AG10803 (cell line): ENCODE results near the gene MBNL1.

Experiments
- DNase-seq: peaks from one replicate; pipeline ENCODE4 v3.0.0; 2010; ENCODE audit warnings: low read depth
- H3K4me3 ChIP-seq: 2 replicates; pipeline ENCODE4 v1.5.1; 2011; ENCODE audit warnings: mild to moderate bottlenecking, low read length, control low read depth
- CTCF ChIP-seq: conservative IDR thresholded peaks from 2 replicates; pipeline ENCODE4 v1.5.1; 2011; ENCODE audit warnings: mild to moderate bottlenecking, low read length, control low read depth, inconsistent platforms

The MBNL1 gene

GRCh38 chr3:152505926-152506325, 237.2 kb downstream of the MBNL1 start:
- TF ChIP-seq CTCF = no peak
- DNase-seq = no peak
- no peak overlapping the region for H3K4me3 ChIP-seq

DNA sequence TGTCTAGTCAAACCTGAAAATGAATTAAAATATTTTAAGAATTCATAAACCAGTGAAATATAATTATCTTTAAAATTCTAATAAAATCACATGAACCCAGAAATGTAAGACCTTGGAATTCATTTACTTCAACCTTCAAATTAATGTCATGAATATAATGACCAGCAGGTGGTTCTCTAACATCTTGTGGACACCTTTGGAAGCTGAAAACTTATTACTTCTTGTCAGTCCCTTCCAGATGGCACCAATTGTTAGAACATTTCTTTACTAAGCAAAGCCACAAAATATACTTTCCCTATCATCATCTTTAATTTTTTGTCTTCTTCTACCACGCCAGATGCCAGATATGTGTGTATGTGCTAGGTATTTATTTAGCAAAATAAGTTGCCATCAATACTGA, 240.0 kb downstream of the MBNL1 start:
- no peak overlapping the region for H3K4me3 ChIP-seq
- DNase-seq = no peak
- TF ChIP-seq CTCF = no peak

GRCh38 chr3:152511904-152512303, 243.2 kb downstream of the MBNL1 start:
- no peak for DNase-seq
- no peak overlapping the region for H3K4me3 ChIP-seq
- no peak for TF ChIP-seq CTCF

DNA sequence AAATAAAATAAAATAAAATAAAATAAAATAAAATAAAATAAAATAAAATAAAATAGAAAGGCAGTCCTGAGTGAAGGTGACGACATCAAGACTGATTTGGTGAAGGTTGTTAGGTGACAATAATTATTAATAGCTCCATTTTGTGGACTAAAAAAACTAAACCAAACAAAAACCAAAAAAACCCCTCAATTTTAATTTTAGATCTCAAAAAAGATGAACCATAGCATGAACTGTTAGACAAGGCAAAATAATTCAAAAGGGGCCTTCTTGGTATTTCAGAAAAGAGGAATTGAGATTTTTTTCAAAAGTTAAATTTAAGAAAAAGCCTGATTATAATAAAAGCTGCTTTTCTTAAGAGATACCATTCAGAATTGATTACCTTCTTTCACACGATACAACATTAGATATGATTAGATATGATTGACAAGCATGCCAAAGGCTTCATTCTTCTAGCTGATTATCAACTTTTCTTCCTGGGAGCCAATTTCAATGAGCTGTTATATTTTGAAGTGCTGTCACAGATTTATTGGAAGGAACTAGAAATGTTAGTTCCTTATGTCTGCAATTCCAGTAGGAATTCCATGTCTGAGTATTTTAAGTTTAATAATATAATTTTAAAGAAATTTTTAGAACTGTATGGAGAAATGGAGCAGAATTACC, 244.7 kb downstream of the MBNL1 start:
- no peak overlapping the region for H3K4me3 ChIP-seq
- no peak for DNase-seq
- TF ChIP-seq CTCF = no peak
